ENCODE measurements around the gene TSR3.

The TSR3 gene

DNA sequence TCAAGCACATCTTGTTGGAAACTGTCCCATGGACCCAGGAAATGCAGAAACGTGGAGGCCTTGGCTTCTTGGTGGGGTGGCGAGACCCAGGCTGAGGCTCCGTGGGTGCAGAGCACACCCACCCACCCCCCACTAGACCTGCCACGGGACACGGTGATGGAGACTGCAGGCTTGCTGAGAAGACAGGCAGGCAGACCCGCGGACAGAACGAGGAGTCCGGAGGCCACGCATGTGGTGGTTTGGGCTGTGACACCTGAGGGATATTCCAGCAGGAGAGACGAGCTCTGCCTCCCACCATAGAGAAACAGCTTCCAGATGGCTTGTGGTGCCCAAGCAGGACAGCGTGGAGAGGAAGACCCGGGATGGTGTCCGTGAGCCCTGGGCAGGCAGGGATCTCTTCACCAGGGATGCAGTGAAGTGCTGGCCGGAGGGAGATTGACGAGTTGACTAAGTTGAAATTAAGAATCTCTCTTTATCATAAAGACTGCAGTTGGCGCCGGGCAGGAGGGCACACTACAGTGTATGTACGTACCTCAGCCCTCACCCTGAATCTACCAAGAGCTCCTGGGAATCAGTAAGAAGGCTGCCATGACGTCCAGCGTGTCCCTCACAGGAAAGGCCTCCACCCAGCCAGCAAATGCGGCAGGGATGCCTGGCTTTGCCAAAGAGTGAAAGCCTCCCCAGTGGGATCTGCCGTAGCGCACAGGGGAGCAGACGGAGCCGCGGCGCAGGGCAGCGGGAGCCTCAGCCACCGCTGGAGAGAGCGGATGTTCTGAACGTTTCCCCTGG lies 34.0 kb downstream of the TSR3 start:
- no peak overlapping the region for H3K4me3 ChIP-seq (ENCODE audit: low read length)
- no peak for DNase-seq (ENCODE audit: low read depth)
- TF ChIP-seq, protein P1, sequence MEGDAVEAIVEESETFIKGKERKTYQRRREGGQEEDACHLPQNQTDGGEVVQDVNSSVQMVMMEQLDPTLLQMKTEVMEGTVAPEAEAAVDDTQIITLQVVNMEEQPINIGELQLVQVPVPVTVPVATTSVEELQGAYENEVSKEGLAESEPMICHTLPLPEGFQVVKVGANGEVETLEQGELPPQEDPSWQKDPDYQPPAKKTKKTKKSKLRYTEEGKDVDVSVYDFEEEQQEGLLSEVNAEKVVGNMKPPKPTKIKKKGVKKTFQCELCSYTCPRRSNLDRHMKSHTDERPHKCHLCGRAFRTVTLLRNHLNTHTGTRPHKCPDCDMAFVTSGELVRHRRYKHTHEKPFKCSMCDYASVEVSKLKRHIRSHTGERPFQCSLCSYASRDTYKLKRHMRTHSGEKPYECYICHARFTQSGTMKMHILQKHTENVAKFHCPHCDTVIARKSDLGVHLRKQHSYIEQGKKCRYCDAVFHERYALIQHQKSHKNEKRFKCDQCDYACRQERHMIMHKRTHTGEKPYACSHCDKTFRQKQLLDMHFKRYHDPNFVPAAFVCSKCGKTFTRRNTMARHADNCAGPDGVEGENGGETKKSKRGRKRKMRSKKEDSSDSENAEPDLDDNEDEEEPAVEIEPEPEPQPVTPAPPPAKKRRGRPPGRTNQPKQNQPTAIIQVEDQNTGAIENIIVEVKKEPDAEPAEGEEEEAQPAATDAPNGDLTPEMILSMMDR (IDR thresholded peaks at IDR 0.05; ENCODE audit: insufficient read depth, low read depth, low read length, missing control alignments): no peak

- H3K4me3 ChIP-seq (ENCODE audit: low read length): no peak overlapping the region
Observed at GRCh38 chr16:1316033-1316405, 35.7 kb downstream of the TSR3 start.

GRCh38 chr16:1315081-1316032 lies 36.3 kb downstream of the TSR3 start:
- no peak for DNase-seq (ENCODE audit: low read depth)
- TF ChIP-seq, protein P1 (IDR thresholded peaks at IDR 0.05; ENCODE audit: insufficient read depth, low read depth, low read length, missing control alignments): no peak
- no peak overlapping the region for H3K4me3 ChIP-seq (ENCODE audit: low read length)

More at GRCh38 chr16:1316033-1316405, 35.7 kb downstream of the TSR3 start:
- TF ChIP-seq, protein P1 (IDR thresholded peaks at IDR 0.05; ENCODE audit: insufficient read depth, low read depth, low read length, missing control alignments): no peak
- no peak for DNase-seq (ENCODE audit: low read depth)

DNA sequence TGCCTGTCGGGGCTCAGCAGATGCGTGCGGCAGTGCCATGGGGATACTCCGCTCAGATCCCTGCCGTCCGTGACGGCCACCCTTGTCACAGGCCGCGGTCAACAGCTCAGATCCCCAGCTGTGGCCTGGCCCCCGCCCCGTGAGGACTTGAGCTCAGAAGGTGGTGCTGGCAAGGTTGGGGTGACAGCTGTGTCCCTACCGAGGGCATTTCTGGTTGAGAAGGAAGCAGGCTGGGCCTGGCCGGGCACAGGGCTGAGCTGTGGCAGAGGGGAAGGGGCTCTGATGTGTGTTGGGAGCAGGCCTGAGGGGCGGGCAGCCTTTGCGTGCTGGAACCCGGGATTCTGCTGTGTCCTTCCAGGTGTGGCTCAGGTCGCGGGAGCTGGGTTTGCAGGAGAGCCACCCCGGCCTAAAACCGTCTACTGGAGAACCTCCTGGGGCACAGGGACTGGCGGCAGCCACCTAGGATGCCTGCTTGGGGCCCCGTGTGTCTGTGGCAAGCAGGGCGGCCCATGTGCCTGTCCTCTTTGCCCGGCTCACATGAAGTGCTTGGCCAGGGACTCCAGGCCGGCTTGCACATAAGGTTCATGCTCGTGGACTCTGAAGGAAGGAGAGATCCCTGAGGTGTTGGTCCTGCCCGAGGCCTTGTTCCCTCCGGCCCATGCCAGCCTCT lies 37.1 kb downstream of the TSR3 start:
- TF ChIP-seq, protein P1 (IDR thresholded peaks at IDR 0.05; ENCODE audit: insufficient read depth, low read depth, low read length, missing control alignments): no peak
- H3K4me3 ChIP-seq (ENCODE audit: low read length): no peak overlapping the region
- DNase-seq (ENCODE audit: low read depth): no peak

- H3K4me3 ChIP-seq (ENCODE audit: low read length): no peak overlapping the region
- DNase-seq (ENCODE audit: low read depth): no peak
- TF ChIP-seq, protein P1 (IDR thresholded peaks at IDR 0.05; ENCODE audit: insufficient read depth, low read depth, low read length, missing control alignments): no peak
Observed at GRCh38 chr16:1313721-1314369, 37.8 kb downstream of the TSR3 start.

DNA sequence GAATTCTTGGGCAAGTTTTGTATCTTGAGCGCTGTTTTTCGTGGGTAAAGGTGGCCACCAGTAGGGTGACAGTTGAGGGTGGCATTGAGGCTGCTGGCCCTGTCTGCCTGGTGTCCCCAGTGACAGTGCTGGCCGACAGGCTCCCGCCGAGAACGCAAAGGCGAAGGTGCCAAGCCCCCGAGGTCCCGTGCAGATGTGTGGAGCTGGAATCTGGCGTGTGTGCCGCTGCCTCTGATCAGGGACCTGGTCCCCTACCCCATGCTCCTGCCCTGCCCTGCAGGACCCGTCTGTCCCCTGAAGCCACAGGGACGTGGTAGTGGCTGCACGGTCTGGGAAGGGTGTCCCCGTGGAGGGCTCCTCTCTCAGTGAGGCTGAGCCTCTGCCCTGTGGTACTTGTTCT lies 38.8 kb downstream of the TSR3 start:
- TF ChIP-seq, protein P1 (IDR thresholded peaks at IDR 0.05; ENCODE audit: insufficient read depth, low read depth, low read length, missing control alignments): no peak
- DNase-seq (ENCODE audit: low read depth): no peak
- H3K4me3 ChIP-seq (ENCODE audit: low read length): no peak overlapping the region
